HEK293 (cell line): ENCODE measurements around the gene DYNC1I1.

Source experiments
- ATF2 ChIP-seq: fragments of 450-650 bp; formaldehyde crosslinking; IDR thresholded peaks from 2 replicates; pipeline ENCODE4 v1.5.1; 2016; ENCODE audit warnings: missing biosample characterization, missing genetic modification characterization, low read depth
- CTCF ChIP-seq: fragments of 450-650 bp; formaldehyde crosslinking; IDR thresholded peaks from 2 replicates; pipeline ENCODE4 v1.5.1; 2016; ENCODE audit warnings: missing biosample characterization, missing genetic modification characterization
- GLIS1 ChIP-seq: fragments of 450-650 bp; formaldehyde crosslinking; IDR thresholded peaks from 2 replicates; pipeline ENCODE4 v1.5.1; 2016; ENCODE audit warnings: missing biosample characterization, missing genetic modification characterization
- KLF8 ChIP-seq: fragments of 450-650 bp; formaldehyde crosslinking; IDR thresholded peaks from 2 replicates; pipeline ENCODE4 v1.5.1; 2016; ENCODE audit warnings: missing biosample characterization, missing genetic modification characterization
- OVOL3 ChIP-seq: fragments of 450-650 bp; formaldehyde crosslinking; IDR thresholded peaks from 2 replicates; pipeline ENCODE4 v1.5.1; 2016; ENCODE audit warnings: missing biosample characterization, missing genetic modification characterization
- SALL2 ChIP-seq: fragments of 450-650 bp; formaldehyde crosslinking; IDR thresholded peaks from 2 replicates; pipeline ENCODE4 v1.5.0; 2017; ENCODE audit warnings: missing biosample characterization, mild to moderate bottlenecking, missing genetic modification characterization, borderline replicate concordance
- TCF7L2 ChIP-seq: IDR thresholded peaks from 2 replicates; pipeline ENCODE4 v1.6.1; 2011; ENCODE audit warnings: low read depth, mild to moderate bottlenecking, inconsistent platforms, low read length, moderate library complexity, borderline replicate concordance
- WT1 ChIP-seq: fragments of 450-650 bp; formaldehyde crosslinking; IDR thresholded peaks from 2 replicates; pipeline ENCODE4 v1.5.1; 2016; ENCODE audit warnings: missing biosample characterization, missing genetic modification characterization
- YY2 ChIP-seq: fragments of 450-650 bp; formaldehyde crosslinking; IDR thresholded peaks from 2 replicates; pipeline ENCODE4 v1.5.1; 2016; ENCODE audit warnings: missing biosample characterization, missing genetic modification characterization
- ZBTB1 ChIP-seq: fragments of 450-650 bp; formaldehyde crosslinking; IDR thresholded peaks from 2 replicates; pipeline ENCODE4 v1.5.1; 2016; ENCODE audit warnings: missing biosample characterization, missing genetic modification characterization
- ZFHX2 ChIP-seq: fragments of 450-650 bp; formaldehyde crosslinking; conservative IDR thresholded peaks from 2 replicates; pipeline ENCODE4 v1.5.1; 2016; ENCODE audit warnings: missing biosample characterization, missing genetic modification characterization
- ZFP69B ChIP-seq: fragments of 450-650 bp; formaldehyde crosslinking; IDR thresholded peaks from 2 replicates; pipeline ENCODE4 v1.5.1; 2016; ENCODE audit warnings: missing biosample characterization, missing genetic modification characterization
- ZNF146 ChIP-seq: fragments of 450-650 bp; formaldehyde crosslinking; IDR thresholded peaks from 2 replicates; pipeline ENCODE4 v1.5.1; 2016; ENCODE audit warnings: missing biosample characterization, missing genetic modification characterization
- ZNF174 ChIP-seq: fragments of 450-650 bp; formaldehyde crosslinking; IDR thresholded peaks from 2 replicates; pipeline ENCODE4 v1.5.0; 2017; ENCODE audit warnings: missing biosample characterization, mild to moderate bottlenecking, missing genetic modification characterization
- ZNF19 ChIP-seq: fragments of 450-650 bp; formaldehyde crosslinking; IDR thresholded peaks from 2 replicates; pipeline ENCODE4; 2016; ENCODE audit warnings: missing biosample characterization, missing genetic modification characterization, low read depth
- ZNF302 ChIP-seq: fragments of 450-650 bp; formaldehyde crosslinking; IDR thresholded peaks from 2 replicates; pipeline ENCODE4 v1.5.1; 2016; ENCODE audit warnings: missing biosample characterization, missing genetic modification characterization, low read depth
- ZNF354C ChIP-seq: fragments of 450-650 bp; formaldehyde crosslinking; IDR thresholded peaks from 2 replicates; pipeline ENCODE4 v1.5.1; 2016; ENCODE audit warnings: missing biosample characterization, missing genetic modification characterization, low read depth, borderline replicate concordance
- ZNF488 ChIP-seq: fragments of 450-650 bp; formaldehyde crosslinking; IDR thresholded peaks from 2 replicates; pipeline ENCODE4 v1.5.1; 2016; ENCODE audit warnings: missing biosample characterization, missing genetic modification characterization
- ZNF501 ChIP-seq: fragments of 450-650 bp; formaldehyde crosslinking; IDR thresholded peaks from 2 replicates; pipeline ENCODE4 v1.5.1; 2016; ENCODE audit warnings: missing biosample characterization, missing genetic modification characterization
- ZNF513 ChIP-seq: fragments of 450-650 bp; IDR thresholded peaks from 2 replicates; pipeline ENCODE4 v1.5.1; 2018; ENCODE audit warnings: missing biosample characterization, missing genetic modification characterization
- ZNF518A ChIP-seq: fragments of 450-650 bp; formaldehyde crosslinking; conservative IDR thresholded peaks from 2 replicates; pipeline ENCODE4 v1.5.1; 2016; ENCODE audit warnings: low read depth, missing biosample characterization, missing genetic modification characterization
- ZNF529 ChIP-seq: fragments of 450-650 bp; formaldehyde crosslinking; IDR thresholded peaks from 2 replicates; pipeline ENCODE4 v1.5.1; 2017; ENCODE audit warnings: missing genetic modification characterization, missing biosample characterization; ENCODE audit not compliant: insufficient replicate concordance
- ZNF548 ChIP-seq: fragments of 450-650 bp; formaldehyde crosslinking; IDR thresholded peaks from 2 replicates; pipeline ENCODE4 v1.5.1; 2016; ENCODE audit warnings: missing biosample characterization, missing genetic modification characterization
- ZNF560 ChIP-seq: fragments of 450-650 bp; formaldehyde crosslinking; IDR thresholded peaks from 2 replicates; pipeline ENCODE4 v1.5.1; 2017; ENCODE audit warnings: missing biosample characterization, missing genetic modification characterization, borderline replicate concordance
- ZNF629 ChIP-seq: fragments of 450-650 bp; formaldehyde crosslinking; IDR thresholded peaks from 2 replicates; pipeline ENCODE4 v1.5.1; 2017; ENCODE audit warnings: missing biosample characterization, missing genetic modification characterization
- ZNF658 ChIP-seq: fragments of 450-650 bp; formaldehyde crosslinking; IDR thresholded peaks from 2 replicates; pipeline ENCODE4; 2016; ENCODE audit warnings: missing biosample characterization, missing genetic modification characterization
- ZNF747 ChIP-seq: fragments of 450-650 bp; formaldehyde crosslinking; IDR thresholded peaks from 2 replicates; pipeline ENCODE4 v1.5.1; 2016; ENCODE audit warnings: missing biosample characterization, missing genetic modification characterization
- ZNF777 ChIP-seq: fragments of 450-650 bp; formaldehyde crosslinking; IDR thresholded peaks from 2 replicates; pipeline ENCODE4 v1.5.1; 2017; ENCODE audit warnings: missing biosample characterization, missing genetic modification characterization, borderline replicate concordance

DYNC1I1 gene

GRCh38 chr7:95867309-95867708 is 95.0 kb downstream of the DYNC1I1 start (continued):
- peak; percentile 47 for TF ChIP-seq ATF2 (tag by site-specific recombination)
- TF ChIP-seq YY2 (tag by site-specific recombination), result 0 out of 2 replicates have a peak, but pooled peaks have one; percentile 38
- no peak for TF ChIP-seq ZNF146 (tag by site-specific recombination)
- no peak for TF ChIP-seq ZNF529 (tag by site-specific recombination)
- no peak for TF ChIP-seq GLIS1 (tag by site-specific recombination)
- TF ChIP-seq ZNF19, result no peak
- no peak for TF ChIP-seq ZNF747 (tag by site-specific recombination)
- TF ChIP-seq WT1 (tag by site-specific recombination), result no peak
- no peak for TF ChIP-seq ZNF518A (tag by site-specific recombination)
- no peak for TF ChIP-seq ZBTB1 (tag by site-specific recombination)
- TF ChIP-seq ZNF548 (tag by site-specific recombination), result no peak
- no peak for TF ChIP-seq ZNF658 (tag by site-specific recombination)
- no peak for TF ChIP-seq ZNF513 (tag by site-specific recombination)
- TF ChIP-seq ZNF629, result peak; percentile 54
- no peak for TF ChIP-seq ZNF354C
- TF ChIP-seq ZNF488, result no peak
- no peak for TF ChIP-seq ZNF560 (tag by site-specific recombination)
- no peak for TF ChIP-seq ZNF174 (tag by site-specific recombination)
- no peak for TF ChIP-seq ZNF501 (tag by site-specific recombination)
- no peak for TF ChIP-seq SALL2 (tag by site-specific recombination)
- no peak for TF ChIP-seq ZNF777
- no peak for TF ChIP-seq ZNF302
- no peak for TF ChIP-seq OVOL3 (tag by site-specific recombination)
- TF ChIP-seq CTCF (tag by site-specific recombination), result no peak
- no peak for TF ChIP-seq TCF7L2
- no peak for TF ChIP-seq ZFP69B (tag by site-specific recombination)
- TF ChIP-seq ZFHX2, result no peak
- TF ChIP-seq KLF8 (tag by site-specific recombination), result 0 out of 2 replicates have a peak, but pooled peaks have one; percentile 21
- TF ChIP-seq, all 188 proteins: peak for 8
